ENCODE data around the gene PHLDB3. TPM values are rescaled to one million over a fixed set of nuclear protein-coding genes. Genes with fewer than 3 reads are reported as not detected.

PHLDB3 gene
- total and polyA plus RNA-seq, 2 of the 4 experiments (the other 2 are of a cell fraction) = 2.9 to 10.6 TPM

- TF ChIP-seq CTCF (conservative IDR thresholded peaks at IDR 0.05; ENCODE audit: low read depth, low read length) = no peak
These were observed 41.7 kb downstream of the PHLDB3 start (continued) for GRCh38 chr19:43462785-43463380.

- ChIA-PET CTCF (no interaction called here), POLR2A (ENCODE audit: unreplicated experiment) (no interaction called here)
- Histone ChIP-seq H4K8ac (ENCODE audit: low read depth in 2 of 2, low read length in 2 of 2) (no peak overlapping the region), H2AK5ac (ENCODE audit: low read depth, low read length) (no peak overlapping the region), H2AK9ac (replicated peaks; ENCODE audit: low read depth, low read length, poor library complexity) (no peak overlapping the region), H3K9me3 (ENCODE audit: control insufficient read depth, insufficient read depth, low read length) (no peaks in the 10 kb centered on the region), H2BK5ac (ENCODE audit: low read depth, low read length, poor library complexity, severe bottlenecking) (no peak overlapping the region), H2BK120ac (ENCODE audit: low read depth, low read length) (no peak overlapping the region), H2AFZ (replicated peaks; ENCODE audit: low read length, poor library complexity) (no peak overlapping the region), H3K56ac (ENCODE audit: extremely low read depth, insufficient read depth, low read length) (no peak overlapping the region), H2BK20ac (ENCODE audit: low read depth, low read length) (no peak overlapping the region), H3K27me3 (ENCODE audit: control insufficient read depth, insufficient read depth, low read length) (0 out of 2 replicates have a peak, but pooled peaks cover 2% of the 10 kb centered on the region), H3K9ac (ENCODE audit: low read depth, low read length) (no peak overlapping the region), H3K4me3 (ENCODE audit: insufficient read depth, low read depth, low read length) (no peak overlapping the region), H2BK15ac (ENCODE audit: low read depth, low read length) (no peak overlapping the region), H3K18ac (ENCODE audit: low read depth, low read length) (no peak overlapping the region), H3K79me1 (ENCODE audit: low read depth in 1 of 2, low read length in 2 of 2) (no peaks in the 10 kb centered on the region), H3K4me2 (ENCODE audit: low read depth, low read length) (no peak overlapping the region), H3K36me3 (ENCODE audit: control insufficient read depth, insufficient read depth, low read length) (no peaks in the 10 kb centered on the region), H3K9me1 (ENCODE audit: insufficient read depth, low read length) (peaks cover 8% of the 10 kb centered on the region; the same call in 1 of the 2 replicates), H4K91ac (ENCODE audit: insufficient read depth, low read depth, low read length) (no peak overlapping the region), H3K4ac (ENCODE audit: low read depth, low read length) (no peak overlapping the region), H3K27ac (ENCODE audit: insufficient read depth, low read length) (no peak overlapping the region), H4K5ac (ENCODE audit: low read depth, low read length) (no peak overlapping the region), H3K14ac (replicated peaks; ENCODE audit: low read depth, low read length) (no peak overlapping the region), H4K20me1 (ENCODE audit: insufficient read depth, low read length) (no peaks in the 10 kb centered on the region), H3K23ac (ENCODE audit: low read depth, low read length) (no peak overlapping the region), H3K4me1 (ENCODE audit: control insufficient read depth, insufficient read depth, low read length) (peaks cover 3% of the 10 kb centered on the region)
- intact Hi-C loops (cut with micrococcal nuclease) (no loop called here), in situ Hi-C loops (cut with MboI; ENCODE audit: low sequenced_read_pairs) (no loop called here), dilution Hi-C loops (cut with HindIII; ENCODE audit: low sequenced_read_pairs, unreplicated experiment) (no loop called here)
- WGBS, 2 experiments (ENCODE audit: extremely low coverage in 2 of 2, insufficient read length in 1 of 2) = no CpG with 5 or more reads among the region's 7 CpGs
- ATAC-seq (ENCODE audit: low read depth) = no peak
- no peak for DNase-seq
- BruUV-seq (replicated peaks) = no TSS peak
- no peak for TF ChIP-seq CEBPB (IDR thresholded peaks at IDR 0.05; ENCODE audit: low read depth, low read length)
- TF ChIP-seq MAZ (IDR thresholded peaks at IDR 0.05; ENCODE audit: borderline replicate concordance, low read depth, low read length) = no peak
- TF ChIP-seq MXI1 (IDR thresholded peaks at IDR 0.05; ENCODE audit: borderline replicate concordance, low read depth, low read length) = no peak
- TF ChIP-seq MAFK (IDR thresholded peaks at IDR 0.05; ENCODE audit: low read depth, low read length) = no peak
- TF ChIP-seq RAD21 (IDR thresholded peaks at IDR 0.05; ENCODE audit: low read length) = no peak
- no peak for TF ChIP-seq FOS (IDR thresholded peaks at IDR 0.05; ENCODE audit: low read depth, low read length)
- TF ChIP-seq BHLHE40 (IDR thresholded peaks at IDR 0.05; ENCODE audit: low read depth, low read length) = no peak
- no peak for TF ChIP-seq ELK1 (IDR thresholded peaks at IDR 0.05; ENCODE audit: borderline replicate concordance, low read depth, low read length)
- TF ChIP-seq RCOR1 (IDR thresholded peaks at IDR 0.05; ENCODE audit: insufficient replicate concordance, low read length) = no peak
- TF ChIP-seq USF2 (IDR thresholded peaks at IDR 0.05; ENCODE audit: low read depth, low read length) = no peak
- TF ChIP-seq POLR2A (IDR thresholded peaks at IDR 0.05; ENCODE audit: low read depth, low read length) = no peak
These were observed 42.2 kb downstream of the PHLDB3 start for GRCh38 chr19:43462383-43462782.
